ENCODE results near the gene MEF2B.

- TF ChIP-seq CTCF (IDR thresholded peaks at IDR 0.05) = no peak
- TF ChIP-seq EP300 (IDR thresholded peaks at IDR 0.05) = no peak
- TF ChIP-seq POLR2A (IDR thresholded peaks at IDR 0.05; ENCODE audit: low read depth) = no peak
Observed at GRCh38 chr19:19207637-19208572, 37.8 kb upstream of the MEF2B start.
